ENCODE results near the gene VRK2. TPM values are rescaled to one million over a fixed set of nuclear protein-coding genes. Genes with fewer than 3 reads are reported as not detected.
A peak's percentile ranks its signal among the peaks of the same experiment; 100 is the strongest.
"Not testable (repeated sequence)": the region's sequence is repeated elsewhere in the genome, so short reads cannot be mapped to it uniquely, and the experiment has no call there.

The VRK2 gene
- total and polyA plus RNA-seq, 2 experiments from 2014 or later: 19.0 to 22.5 TPM

DNA sequence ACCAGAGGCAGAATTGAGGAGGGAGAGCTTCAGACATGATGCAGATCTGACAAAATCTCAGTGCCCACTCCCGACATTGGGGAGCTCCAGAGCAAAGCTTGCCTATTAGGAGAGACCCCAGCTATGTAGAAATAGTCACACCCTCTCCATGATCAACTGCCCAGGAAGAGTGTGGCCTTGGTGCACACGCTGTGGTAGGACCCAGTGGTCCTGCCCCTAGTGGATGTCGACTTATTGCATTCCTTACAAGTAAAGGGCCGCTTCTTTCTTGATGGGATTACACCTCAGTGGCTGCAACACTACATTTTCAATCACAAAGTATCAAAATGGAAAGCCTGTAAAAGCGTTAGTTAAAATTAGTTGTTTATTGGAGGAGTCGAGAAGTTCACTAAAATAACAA, 64.2 kb downstream of the VRK2 start (continued):
- TF ChIP-seq, protein P1, sequence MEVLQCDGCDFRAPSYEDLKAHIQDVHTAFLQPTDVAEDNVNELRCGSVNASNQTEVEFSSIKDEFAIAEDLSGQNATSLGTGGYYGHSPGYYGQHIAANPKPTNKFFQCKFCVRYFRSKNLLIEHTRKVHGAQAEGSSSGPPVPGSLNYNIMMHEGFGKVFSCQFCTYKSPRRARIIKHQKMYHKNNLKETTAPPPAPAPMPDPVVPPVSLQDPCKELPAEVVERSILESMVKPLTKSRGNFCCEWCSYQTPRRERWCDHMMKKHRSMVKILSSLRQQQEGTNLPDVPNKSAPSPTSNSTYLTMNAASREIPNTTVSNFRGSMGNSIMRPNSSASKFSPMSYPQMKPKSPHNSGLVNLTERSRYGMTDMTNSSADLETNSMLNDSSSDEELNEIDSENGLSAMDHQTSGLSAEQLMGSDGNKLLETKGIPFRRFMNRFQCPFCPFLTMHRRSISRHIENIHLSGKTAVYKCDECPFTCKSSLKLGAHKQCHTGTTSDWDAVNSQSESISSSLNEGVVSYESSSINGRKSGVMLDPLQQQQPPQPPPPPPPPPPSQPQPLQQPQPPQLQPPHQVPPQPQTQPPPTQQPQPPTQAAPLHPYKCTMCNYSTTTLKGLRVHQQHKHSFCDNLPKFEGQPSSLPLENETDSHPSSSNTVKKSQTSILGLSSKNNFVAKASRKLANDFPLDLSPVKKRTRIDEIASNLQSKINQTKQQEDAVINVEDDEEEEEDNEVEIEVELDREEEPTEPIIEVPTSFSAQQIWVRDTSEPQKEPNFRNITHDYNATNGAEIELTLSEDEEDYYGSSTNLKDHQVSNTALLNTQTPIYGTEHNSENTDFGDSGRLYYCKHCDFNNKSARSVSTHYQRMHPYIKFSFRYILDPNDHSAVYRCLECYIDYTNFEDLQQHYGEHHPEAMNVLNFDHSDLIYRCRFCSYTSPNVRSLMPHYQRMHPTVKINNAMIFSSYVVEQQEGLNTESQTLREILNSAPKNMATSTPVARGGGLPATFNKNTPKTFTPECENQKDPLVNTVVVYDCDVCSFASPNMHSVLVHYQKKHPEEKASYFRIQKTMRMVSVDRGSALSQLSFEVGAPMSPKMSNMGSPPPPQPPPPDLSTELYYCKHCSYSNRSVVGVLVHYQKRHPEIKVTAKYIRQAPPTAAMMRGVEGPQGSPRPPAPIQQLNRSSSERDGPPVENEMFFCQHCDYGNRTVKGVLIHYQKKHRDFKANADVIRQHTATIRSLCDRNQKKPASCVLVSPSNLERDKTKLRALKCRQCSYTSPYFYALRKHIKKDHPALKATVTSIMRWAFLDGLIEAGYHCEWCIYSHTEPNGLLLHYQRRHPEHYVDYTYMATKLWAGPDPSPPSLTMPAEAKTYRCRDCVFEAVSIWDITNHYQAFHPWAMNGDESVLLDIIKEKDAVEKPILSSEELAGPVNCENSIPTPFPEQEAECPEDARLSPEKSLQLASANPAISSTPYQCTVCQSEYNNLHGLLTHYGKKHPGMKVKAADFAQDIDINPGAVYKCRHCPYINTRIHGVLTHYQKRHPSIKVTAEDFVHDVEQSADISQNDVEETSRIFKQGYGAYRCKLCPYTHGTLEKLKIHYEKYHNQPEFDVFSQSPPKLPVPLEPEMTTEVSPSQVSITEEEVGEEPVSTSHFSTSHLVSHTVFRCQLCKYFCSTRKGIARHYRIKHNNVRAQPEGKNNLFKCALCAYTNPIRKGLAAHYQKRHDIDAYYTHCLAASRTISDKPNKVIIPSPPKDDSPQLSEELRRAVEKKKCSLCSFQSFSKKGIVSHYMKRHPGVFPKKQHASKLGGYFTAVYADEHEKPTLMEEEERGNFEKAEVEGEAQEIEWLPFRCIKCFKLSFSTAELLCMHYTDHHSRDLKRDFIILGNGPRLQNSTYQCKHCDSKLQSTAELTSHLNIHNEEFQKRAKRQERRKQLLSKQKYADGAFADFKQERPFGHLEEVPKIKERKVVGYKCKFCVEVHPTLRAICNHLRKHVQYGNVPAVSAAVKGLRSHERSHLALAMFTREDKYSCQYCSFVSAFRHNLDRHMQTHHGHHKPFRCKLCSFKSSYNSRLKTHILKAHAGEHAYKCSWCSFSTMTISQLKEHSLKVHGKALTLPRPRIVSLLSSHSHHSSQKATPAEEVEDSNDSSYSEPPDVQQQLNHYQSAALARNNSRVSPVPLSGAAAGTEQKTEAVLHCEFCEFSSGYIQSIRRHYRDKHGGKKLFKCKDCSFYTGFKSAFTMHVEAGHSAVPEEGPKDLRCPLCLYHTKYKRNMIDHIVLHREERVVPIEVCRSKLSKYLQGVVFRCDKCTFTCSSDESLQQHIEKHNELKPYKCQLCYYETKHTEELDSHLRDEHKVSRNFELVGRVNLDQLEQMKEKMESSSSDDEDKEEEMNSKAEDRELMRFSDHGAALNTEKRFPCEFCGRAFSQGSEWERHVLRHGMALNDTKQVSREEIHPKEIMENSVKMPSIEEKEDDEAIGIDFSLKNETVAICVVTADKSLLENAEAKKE (CRISPR knock-in tag; IDR thresholded peaks at IDR 0.05): no peak
- TF ChIP-seq, protein P2, sequence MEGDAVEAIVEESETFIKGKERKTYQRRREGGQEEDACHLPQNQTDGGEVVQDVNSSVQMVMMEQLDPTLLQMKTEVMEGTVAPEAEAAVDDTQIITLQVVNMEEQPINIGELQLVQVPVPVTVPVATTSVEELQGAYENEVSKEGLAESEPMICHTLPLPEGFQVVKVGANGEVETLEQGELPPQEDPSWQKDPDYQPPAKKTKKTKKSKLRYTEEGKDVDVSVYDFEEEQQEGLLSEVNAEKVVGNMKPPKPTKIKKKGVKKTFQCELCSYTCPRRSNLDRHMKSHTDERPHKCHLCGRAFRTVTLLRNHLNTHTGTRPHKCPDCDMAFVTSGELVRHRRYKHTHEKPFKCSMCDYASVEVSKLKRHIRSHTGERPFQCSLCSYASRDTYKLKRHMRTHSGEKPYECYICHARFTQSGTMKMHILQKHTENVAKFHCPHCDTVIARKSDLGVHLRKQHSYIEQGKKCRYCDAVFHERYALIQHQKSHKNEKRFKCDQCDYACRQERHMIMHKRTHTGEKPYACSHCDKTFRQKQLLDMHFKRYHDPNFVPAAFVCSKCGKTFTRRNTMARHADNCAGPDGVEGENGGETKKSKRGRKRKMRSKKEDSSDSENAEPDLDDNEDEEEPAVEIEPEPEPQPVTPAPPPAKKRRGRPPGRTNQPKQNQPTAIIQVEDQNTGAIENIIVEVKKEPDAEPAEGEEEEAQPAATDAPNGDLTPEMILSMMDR (conservative IDR thresholded peaks at IDR 0.05; ENCODE audit: low read depth in 2 of 2): peak; percentile 48 to 50
- TF ChIP-seq ZNF114 (CRISPR knock-in tag; IDR thresholded peaks at IDR 0.05): no peak
- TF ChIP-seq CREB1 (CRISPR knock-in tag; IDR thresholded peaks at IDR 0.05; ENCODE audit: low read depth): no peak

GRCh38 chr2:58113563-58113962, 67.0 kb downstream of the VRK2 start:
- H3K27me3 ChIP-seq (ENCODE audit: insufficient read depth); H4K20me1 ChIP-seq (replicated peaks; ENCODE audit: insufficient read depth); H3K36me3 ChIP-seq (ENCODE audit: insufficient read depth); H3K4me1 ChIP-seq (ENCODE audit: insufficient read depth); H3F3A ChIP-seq (replicated peaks; ENCODE audit: low read depth); H3K4me1 Mint-ChIP-seq; H3K79me2 ChIP-seq (replicated peaks; ENCODE audit: insufficient read depth); H3K4me3 ChIP-seq; H3K27ac ChIP-seq (ENCODE audit: low read depth); H3K27me3 Mint-ChIP-seq (ENCODE audit: insufficient read depth, low read depth, poor library complexity); H3K4me2 ChIP-seq; H3K9me2 ChIP-seq (ENCODE audit: insufficient read depth); H2AFZ ChIP-seq; ATAC-seq; H3K4me3 Mint-ChIP-seq: not testable (repeated sequence)
- DNase-seq (ENCODE audit: low spot score): peak; percentile 23
- Mint-ChIP-seq H3K9me3 (peaks cover 20% of the 10 kb centered on the region), H3K36me3 (ENCODE audit: low read depth) (peaks cover 32% of the 10 kb centered on the region), H3K27ac (peak overlapping the region; percentile 31)

Measured in GM23338 (cell line).